SK-N-SH treated with all-trans-retinoic acid at 6 μM for 48 hours (cell line): Measurements from ENCODE around the gene DENND4C.

Experiments
- ATAC-seq: fragments of 200-7000 bp; cut with Tn5 transposase; 3 replicates; pipeline ENCODE4 v1.9.1; 2020; ENCODE audit warnings: mild to moderate bottlenecking, moderate library complexity
- ARNTL ChIP-seq: fragments of 450-650 bp; formaldehyde crosslinking; IDR thresholded peaks from 2 replicates; pipeline ENCODE4 v1.5.0; 2020; ENCODE audit warnings: low read depth, mild to moderate bottlenecking, moderate library complexity, borderline replicate concordance
- BACH2 ChIP-seq: fragments of 250-450 bp; sonication (Bioruptor Pico); IDR thresholded peaks from 2 replicates; pipeline ENCODE4 v1.9.0; 2021; ENCODE audit warnings: mild to moderate bottlenecking, borderline replicate concordance
- CSDC2 ChIP-seq: fragments of 250-450 bp; sonication (Bioruptor Pico); IDR thresholded peaks from 2 replicates; pipeline ENCODE4 v1.5.0; 2020; ENCODE audit warnings: mild to moderate bottlenecking, moderate library complexity
- ESRRG ChIP-seq: fragments of 250-450 bp; sonication (Bioruptor Pico); IDR thresholded peaks from 2 replicates; pipeline ENCODE4 v1.6.1; 2021; ENCODE audit warnings: mild to moderate bottlenecking
- GLIS3 ChIP-seq: fragments of 250-450 bp; sonication (Bioruptor Pico); IDR thresholded peaks from 2 replicates; pipeline ENCODE4 v1.5.0; 2020; ENCODE audit warnings: mild to moderate bottlenecking, moderate library complexity
- ISL1 ChIP-seq: fragments of 250-450 bp; sonication (Bioruptor Pico); IDR thresholded peaks from 2 replicates; pipeline ENCODE4 v2.1.2; 2022; ENCODE audit warnings: mild to moderate bottlenecking, moderate library complexity
- PPARA ChIP-seq: fragments of 250-450 bp; sonication (Bioruptor Pico); IDR thresholded peaks from 2 replicates; pipeline ENCODE4 v1.5.0; 2020; ENCODE audit warnings: mild to moderate bottlenecking, borderline replicate concordance
- RARB ChIP-seq: fragments of 250-450 bp; sonication (Bioruptor Pico); IDR thresholded peaks from 2 replicates; pipeline ENCODE4 v1.8.0; 2021; ENCODE audit warnings: mild to moderate bottlenecking, moderate library complexity
- ZFP3 ChIP-seq: fragments of 250-450 bp; sonication (Bioruptor Pico); IDR thresholded peaks from 2 replicates; pipeline ENCODE4 v1.5.0; 2020; ENCODE audit warnings: mild to moderate bottlenecking, moderate library complexity
- ZFP30 ChIP-seq: fragments of 450-650 bp; formaldehyde crosslinking; IDR thresholded peaks from 2 replicates; pipeline ENCODE4 v1.5.0; 2022; ENCODE audit warnings: mild to moderate bottlenecking, moderate library complexity
- ZNF565 ChIP-seq: fragments of 450-650 bp; formaldehyde crosslinking; conservative IDR thresholded peaks from 2 replicates; pipeline ENCODE4 v1.5.0; 2020; ENCODE audit warnings: low read depth, mild to moderate bottlenecking, moderate library complexity
- ZNF70 ChIP-seq: fragments of 450-650 bp; formaldehyde crosslinking; IDR thresholded peaks from 2 replicates; pipeline ENCODE4 v1.5.0; 2020; ENCODE audit warnings: mild to moderate bottlenecking, moderate library complexity
- ZNF8 ChIP-seq: fragments of 450-650 bp; formaldehyde crosslinking; IDR thresholded peaks from 2 replicates; pipeline ENCODE4 v1.5.0; 2020; ENCODE audit warnings: mild to moderate bottlenecking, moderate library complexity
- TF ChIP-seq, protein P1 (sequence below): fragments of 250-450 bp; sonication (Bioruptor Pico); IDR thresholded peaks from 2 replicates; pipeline ENCODE4 v1.5.0; 2020; ENCODE audit warnings: mild to moderate bottlenecking, moderate library complexity
- TF ChIP-seq, protein P2 (sequence below): fragments of 250-450 bp; sonication (Bioruptor Pico); IDR thresholded peaks from 2 replicates; pipeline ENCODE4 v1.8.0; 2021; ENCODE audit warnings: low read depth, mild to moderate bottlenecking, moderate library complexity, borderline replicate concordance

Gene DENND4C

DNA sequence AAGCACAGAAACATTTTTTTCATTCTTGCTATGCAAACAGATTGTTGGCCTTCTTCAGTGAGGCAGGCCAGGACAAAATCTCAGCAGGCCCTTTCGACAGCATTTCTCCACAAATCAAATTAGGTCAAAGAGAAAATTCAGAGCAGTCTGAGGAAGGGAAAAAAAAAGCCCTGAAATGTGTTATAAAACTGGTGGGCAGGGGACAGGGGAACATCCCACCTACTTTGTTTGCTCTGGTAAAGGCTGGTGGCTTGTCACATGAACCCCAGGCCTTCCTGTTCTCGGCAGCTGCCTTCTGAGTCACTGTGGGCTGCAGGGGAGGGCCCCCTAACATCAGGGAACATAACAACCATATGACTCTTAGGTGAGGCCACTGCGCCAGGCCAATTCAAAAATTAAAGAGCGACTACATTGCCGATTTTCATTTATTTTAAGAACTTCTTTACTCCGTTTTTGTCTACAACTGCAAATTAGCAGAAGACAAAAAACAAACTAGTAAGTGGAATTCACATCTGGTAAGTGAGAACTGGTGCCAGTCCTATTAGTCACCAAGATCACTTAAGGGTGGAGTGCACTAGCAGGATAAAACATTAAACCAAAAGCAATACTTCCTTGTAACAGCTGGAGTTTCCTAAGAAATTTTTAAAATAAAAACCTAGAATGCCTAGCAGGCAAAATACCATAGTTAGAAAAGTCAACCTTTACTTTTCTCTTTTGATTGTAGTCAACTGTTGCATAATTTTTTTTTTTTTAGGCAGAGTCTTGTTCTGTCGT lies 46.2 kb upstream of the DENND4C start:
- peak; percentile 97 for ATAC-seq

DNA sequence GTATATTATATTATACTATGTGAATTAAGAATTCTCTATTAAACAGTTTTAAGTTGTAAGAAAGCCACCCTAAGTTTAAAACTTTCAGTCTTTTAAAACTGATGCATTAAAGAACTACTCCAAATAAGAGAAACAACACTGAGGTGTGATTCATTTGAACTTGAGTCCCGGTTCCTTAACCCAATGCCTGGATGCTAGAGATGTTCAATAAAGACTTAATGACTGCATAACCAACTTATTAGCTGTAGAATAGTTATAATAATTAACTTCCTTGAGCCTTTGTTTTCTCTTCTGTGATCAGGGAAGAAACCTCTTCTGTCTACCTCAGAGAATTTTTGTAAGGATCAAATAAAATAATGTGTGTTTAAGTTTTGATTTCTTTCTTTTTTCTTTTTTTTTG lies 45.3 kb upstream of the DENND4C start:
- ATAC-seq = no peak
- TF ChIP-seq CSDC2 (CRISPR knock-in tag) = no peak
- TF ChIP-seq ISL1 = no peak
- no peak for TF ChIP-seq ESRRG (CRISPR knock-in tag)
- no peak for TF ChIP-seq ZFP3 (CRISPR knock-in tag)
- TF ChIP-seq ZFP30 (CRISPR knock-in tag) = no peak
- no peak for TF ChIP-seq GLIS3 (CRISPR knock-in tag)
- no peak for TF ChIP-seq ZNF565 (CRISPR knock-in tag)
- TF ChIP-seq ARNTL (CRISPR knock-in tag) = no peak
- TF ChIP-seq, protein P1, sequence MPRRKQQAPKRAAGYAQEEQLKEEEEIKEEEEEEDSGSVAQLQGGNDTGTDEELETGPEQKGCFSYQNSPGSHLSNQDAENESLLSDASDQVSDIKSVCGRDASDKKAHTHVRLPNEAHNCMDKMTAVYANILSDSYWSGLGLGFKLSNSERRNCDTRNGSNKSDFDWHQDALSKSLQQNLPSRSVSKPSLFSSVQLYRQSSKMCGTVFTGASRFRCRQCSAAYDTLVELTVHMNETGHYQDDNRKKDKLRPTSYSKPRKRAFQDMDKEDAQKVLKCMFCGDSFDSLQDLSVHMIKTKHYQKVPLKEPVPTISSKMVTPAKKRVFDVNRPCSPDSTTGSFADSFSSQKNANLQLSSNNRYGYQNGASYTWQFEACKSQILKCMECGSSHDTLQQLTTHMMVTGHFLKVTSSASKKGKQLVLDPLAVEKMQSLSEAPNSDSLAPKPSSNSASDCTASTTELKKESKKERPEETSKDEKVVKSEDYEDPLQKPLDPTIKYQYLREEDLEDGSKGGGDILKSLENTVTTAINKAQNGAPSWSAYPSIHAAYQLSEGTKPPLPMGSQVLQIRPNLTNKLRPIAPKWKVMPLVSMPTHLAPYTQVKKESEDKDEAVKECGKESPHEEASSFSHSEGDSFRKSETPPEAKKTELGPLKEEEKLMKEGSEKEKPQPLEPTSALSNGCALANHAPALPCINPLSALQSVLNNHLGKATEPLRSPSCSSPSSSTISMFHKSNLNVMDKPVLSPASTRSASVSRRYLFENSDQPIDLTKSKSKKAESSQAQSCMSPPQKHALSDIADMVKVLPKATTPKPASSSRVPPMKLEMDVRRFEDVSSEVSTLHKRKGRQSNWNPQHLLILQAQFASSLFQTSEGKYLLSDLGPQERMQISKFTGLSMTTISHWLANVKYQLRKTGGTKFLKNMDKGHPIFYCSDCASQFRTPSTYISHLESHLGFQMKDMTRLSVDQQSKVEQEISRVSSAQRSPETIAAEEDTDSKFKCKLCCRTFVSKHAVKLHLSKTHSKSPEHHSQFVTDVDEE (CRISPR knock-in tag) = no peak
- TF ChIP-seq, protein P2, sequence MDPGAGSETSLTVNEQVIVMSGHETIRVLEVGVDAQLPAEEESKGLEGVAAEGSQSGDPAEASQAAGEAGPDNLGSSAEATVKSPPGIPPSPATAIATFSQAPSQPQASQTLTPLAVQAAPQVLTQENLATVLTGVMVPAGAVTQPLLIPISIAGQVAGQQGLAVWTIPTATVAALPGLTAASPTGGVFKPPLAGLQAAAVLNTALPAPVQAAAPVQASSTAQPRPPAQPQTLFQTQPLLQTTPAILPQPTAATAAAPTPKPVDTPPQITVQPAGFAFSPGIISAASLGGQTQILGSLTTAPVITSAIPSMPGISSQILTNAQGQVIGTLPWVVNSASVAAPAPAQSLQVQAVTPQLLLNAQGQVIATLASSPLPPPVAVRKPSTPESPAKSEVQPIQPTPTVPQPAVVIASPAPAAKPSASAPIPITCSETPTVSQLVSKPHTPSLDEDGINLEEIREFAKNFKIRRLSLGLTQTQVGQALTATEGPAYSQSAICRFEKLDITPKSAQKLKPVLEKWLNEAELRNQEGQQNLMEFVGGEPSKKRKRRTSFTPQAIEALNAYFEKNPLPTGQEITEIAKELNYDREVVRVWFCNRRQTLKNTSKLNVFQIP (CRISPR knock-in tag) = no peak
- TF ChIP-seq ZNF70 = no peak
- no peak for TF ChIP-seq ZNF8 (CRISPR knock-in tag)
- TF ChIP-seq PPARA (CRISPR knock-in tag) = no peak
- TF ChIP-seq BACH2 = no peak

More for the DNA sequence above, 46.2 kb upstream of the DENND4C start:
- TF ChIP-seq ZNF565 (CRISPR knock-in tag) (no peak), ZNF8 (CRISPR knock-in tag) (peak; percentile 60; the same call in 1 of the 2 replicates), ISL1 (no peak)
- TF ChIP-seq, protein P1 (CRISPR knock-in tag) = no peak

DNA sequence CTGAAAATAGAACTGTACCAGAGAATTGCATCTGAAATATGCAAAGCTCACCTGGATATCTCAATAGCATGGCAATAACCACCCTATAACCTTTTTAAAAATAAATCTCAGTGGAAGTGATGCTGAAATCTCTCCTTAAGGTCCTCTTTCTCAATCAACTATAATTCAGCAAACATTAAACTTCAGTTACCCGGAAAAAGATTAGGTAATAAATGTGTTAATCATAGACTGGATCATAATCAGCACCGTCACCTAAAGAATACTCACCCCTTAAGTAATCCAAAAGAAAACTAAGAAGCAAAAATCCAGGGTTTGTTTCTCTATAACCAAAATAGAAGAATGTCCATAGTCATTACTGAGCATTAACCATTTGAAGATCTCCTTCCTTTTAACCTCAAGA lies 44.3 kb upstream of the DENND4C start:
- ATAC-seq = no peak
- TF ChIP-seq ZNF8 (CRISPR knock-in tag) (no peak), ISL1 (no peak), ARNTL (CRISPR knock-in tag) (no peak), BACH2 (no peak), RARB (CRISPR knock-in tag) (no peak), CSDC2 (CRISPR knock-in tag) (no peak)
- TF ChIP-seq, protein P1 (CRISPR knock-in tag) = no peak
- TF ChIP-seq, protein P2 (CRISPR knock-in tag) = no peak
